Activated naive CD4-positive, alpha-beta T cell treated with anti-CD3 and anti-CD28 coated beads for 36 hours (primary cell): Measurements from ENCODE around the gene GRK5. TPM values are rescaled to one million over a fixed set of nuclear protein-coding genes. Genes with fewer than 3 reads are reported as not detected.

Experiments
- CTCF ChIA-PET: fragments of 350-600 bp; sonication (Branson Sonifier 250); formaldehyde crosslinking; loops from one replicate; lab custom pipeline; 2021; ENCODE audit warnings: antibody characterized with exemption; lab: Charles Lee
- DNase-seq: peaks from one replicate; pipeline ENCODE4 v3.0.0-alpha.2; 2020
- H3K27ac Mint-ChIP-seq: one replicate; pipeline ENCODE4 v1.8.0; 2021; ENCODE audit warnings: mild to moderate bottlenecking, mixed read lengths
- H3K27me3 Mint-ChIP-seq: one replicate; pipeline ENCODE4 v1.8.0; 2021; ENCODE audit warnings: low read depth, mixed read lengths
- H3K36me3 Mint-ChIP-seq: one replicate; pipeline ENCODE4 v1.8.0; 2021; ENCODE audit warnings: low read depth, mixed read lengths
- H3K4me1 Mint-ChIP-seq: one replicate; pipeline ENCODE4 v1.8.0; 2021; ENCODE audit warnings: low read depth, mixed read lengths
- H3K4me3 Mint-ChIP-seq: one replicate; pipeline ENCODE4 v1.8.0; 2021; ENCODE audit warnings: mild to moderate bottlenecking, moderate library complexity, mixed read lengths
- H3K9me3 Mint-ChIP-seq: one replicate; pipeline ENCODE4 v1.8.0; 2021; ENCODE audit warnings: mixed read lengths
- intact Hi-C: fragments of 100-400 bp; cut with micrococcal nuclease; formaldehyde crosslinking; loops from one replicate; pipeline ENCODE4 v1.15.1; 2023
- total RNA-seq, 2 experiments: library from RNA; stranded (reverse); gene quantifications; one replicate each; pipeline ENCODE4 v1.2.3, GENCODE V29; 2021

GRK5 gene
- total RNA-seq, 2 experiments from 2014 or later, result 27.1 to 29.7 TPM

- Mint-ChIP-seq H3K27ac (no peak overlapping the region), H3K4me1 (peaks cover 19% of the 10 kb centered on the region), H3K27me3 (no peaks in the 10 kb centered on the region)
These were observed 6.1 kb upstream of the GRK5 start for GRCh38 chr10:119201233-119201632.

GRCh38 chr10:119203006-119203405, 4.4 kb upstream of the GRK5 start:
- CTCF ChIA-PET, result interaction anchor here (0.6 to 2.4 kb wide), 9 partner anchors 8 to 347 kb away, joined by 3 to 11 read pairs (median 6); no protein-coding TSS in a partner anchor
- Mint-ChIP-seq H3K27me3 (no peaks in the 10 kb centered on the region), H3K36me3 (no peaks in the 10 kb centered on the region), H3K9me3 (no peaks in the 10 kb centered on the region), H3K27ac (no peak overlapping the region), H3K4me3 (no peak overlapping the region), H3K4me1 (peaks cover 19% of the 10 kb centered on the region)
- intact Hi-C loops, result no loop called here
- DNase-seq, result no peak

More at GRCh38 chr10:119201233-119201632, 6.1 kb upstream of the GRK5 start:
- no peaks in the 10 kb centered on the region for H3K36me3 Mint-ChIP-seq
- H3K9me3 Mint-ChIP-seq, result no peaks in the 10 kb centered on the region
- intact Hi-C loops, result no loop called here
- CTCF ChIA-PET, result interaction anchor here (1.0 to 3.7 kb wide), 7 partner anchors 9 to 407 kb away, joined by 3 to 67 read pairs (median 4); no protein-coding TSS in a partner anchor
- no peak for DNase-seq
- H3K4me3 Mint-ChIP-seq, result no peak overlapping the region

GRCh38 chr10:119205894-119206602, 1.3 kb upstream of the GRK5 start:
- Mint-ChIP-seq H3K36me3 (no peaks in the 10 kb centered on the region), H3K9me3 (no peaks in the 10 kb centered on the region), H3K27me3 (no peaks in the 10 kb centered on the region), H3K4me3 (peak overlapping the region; percentile 85), H3K27ac (peak overlapping the region; percentile 90), H3K4me1 (peaks cover 22% of the 10 kb centered on the region)
- CTCF ChIA-PET, result interaction anchor here (0.5 to 3.3 kb wide), 30 partner anchors 8 to 396 kb away, joined by 3 to 32 read pairs (median 4); partner anchors contain the start of gene SFXN4
- intact Hi-C loops, result loop anchor here (1.0 to 5.0 kb wide), 2 partner anchors 211 to 496 kb away; no protein-coding TSS in a partner anchor
- peak; percentile 55 for DNase-seq

- Mint-ChIP-seq H3K27ac (peak overlapping the region; percentile 90), H3K27me3 (no peaks in the 10 kb centered on the region), H3K9me3 (no peaks in the 10 kb centered on the region), H3K36me3 (no peaks in the 10 kb centered on the region), H3K4me3 (peak overlapping the region; percentile 85), H3K4me1 (peaks cover 29% of the 10 kb centered on the region)
- DNase-seq, result peak; percentile 62
- CTCF ChIA-PET, result interaction anchor here (0.5 to 3.3 kb wide), 37 partner anchors 8 to 395 kb away, joined by 3 to 32 read pairs (median 4); partner anchors contain the start of gene SFXN4
- intact Hi-C loops, result loop anchor here (1.0 to 5.0 kb wide), 5 partner anchors 211 to 496 kb away; no protein-coding TSS in a partner anchor
These were observed 587 bp upstream of the GRK5 start for GRCh38 chr10:119206603-119207365.

GRCh38 chr10:119207713-119208552, 562 bp downstream of the GRK5 start:
- CTCF ChIA-PET, result interaction anchor here (0.6 to 3.3 kb wide), 26 partner anchors 9 to 264 kb away, joined by 3 to 32 read pairs (median 6); no protein-coding TSS in a partner anchor
- peak overlapping the region; percentile 85 for H3K27ac Mint-ChIP-seq
- peak; percentile 65 for DNase-seq
- H3K36me3 Mint-ChIP-seq, result peaks cover 4% of the 10 kb centered on the region
- no peaks in the 10 kb centered on the region for H3K9me3 Mint-ChIP-seq
- H3K4me3 Mint-ChIP-seq, result peak overlapping the region; percentile 85
- no peaks in the 10 kb centered on the region for H3K27me3 Mint-ChIP-seq
- intact Hi-C loops, result loop anchor here (1.0 to 5.0 kb wide), 15 partner anchors 25 to 494 kb away; partner anchors contain the start of gene PRDX3
- H3K4me1 Mint-ChIP-seq, result peaks cover 40% of the 10 kb centered on the region

- H3K27ac Mint-ChIP-seq, result peak overlapping the region; percentile 85
- CTCF ChIA-PET, result interaction anchor here (0.6 to 3.3 kb wide), 18 partner anchors 10 to 236 kb away, joined by 3 to 31 read pairs (median 4); no protein-coding TSS in a partner anchor
- no peaks in the 10 kb centered on the region for H3K27me3 Mint-ChIP-seq
- H3K4me3 Mint-ChIP-seq, result peak overlapping the region; percentile 85
- intact Hi-C loops, result loop anchor here (1.0 to 5.0 kb wide), 12 partner anchors 24 to 494 kb away; partner anchors contain the start of gene PRDX3
- peak; percentile 36 for DNase-seq
- peaks cover 4% of the 10 kb centered on the region for H3K36me3 Mint-ChIP-seq
- no peaks in the 10 kb centered on the region for H3K9me3 Mint-ChIP-seq
- H3K4me1 Mint-ChIP-seq, result peaks cover 44% of the 10 kb centered on the region
These were observed 1.2 kb downstream of the GRK5 start for GRCh38 chr10:119208553-119208940.

- Mint-ChIP-seq H3K27ac (peak overlapping the region; percentile 85), H3K4me3 (peak overlapping the region; percentile 85), H3K27me3 (no peaks in the 10 kb centered on the region), H3K4me1 (peaks cover 50% of the 10 kb centered on the region), H3K36me3 (peaks cover 5% of the 10 kb centered on the region), H3K9me3 (no peaks in the 10 kb centered on the region)
- intact Hi-C loops, result loop anchor here (1.0 to 5.0 kb wide), 6 partner anchors 12 to 493 kb away; no protein-coding TSS in a partner anchor
- CTCF ChIA-PET, result interaction anchor here (0.6 to 3.3 kb wide), 27 partner anchors 9 to 235 kb away, joined by 3 to 31 read pairs (median 4); no protein-coding TSS in a partner anchor
- DNase-seq, result peak; percentile 72
These were observed 1.8 kb downstream of the GRK5 start for GRCh38 chr10:119209035-119209735.

- H3K4me3 Mint-ChIP-seq, result peak overlapping the region; percentile 85
- no peak for DNase-seq
- H3K36me3 Mint-ChIP-seq, result peaks cover 6% of the 10 kb centered on the region
- peak overlapping the region; percentile 85 for H3K27ac Mint-ChIP-seq
- no peaks in the 10 kb centered on the region for H3K9me3 Mint-ChIP-seq
- CTCF ChIA-PET, result interaction anchor here (0.7 to 2.8 kb wide), 21 partner anchors 8 to 212 kb away, joined by 3 to 13 read pairs (median 4); no protein-coding TSS in a partner anchor
- peaks cover 55% of the 10 kb centered on the region for H3K4me1 Mint-ChIP-seq
- no peaks in the 10 kb centered on the region for H3K27me3 Mint-ChIP-seq
- intact Hi-C loops, result loop anchor here (1.0 to 5.0 kb wide), 6 partner anchors 11 to 492 kb away; no protein-coding TSS in a partner anchor
These were observed 2.5 kb downstream of the GRK5 start for GRCh38 chr10:119209736-119210355.

GRCh38 chr10:119210633-119211032, 3.3 kb downstream of the GRK5 start:
- Mint-ChIP-seq H3K4me3 (no peak overlapping the region), H3K9me3 (no peaks in the 10 kb centered on the region), H3K36me3 (peaks cover 7% of the 10 kb centered on the region), H3K27ac (peak overlapping the region; percentile 93), H3K4me1 (peaks cover 55% of the 10 kb centered on the region), H3K27me3 (no peaks in the 10 kb centered on the region)
- DNase-seq, result no peak
- intact Hi-C loops, result no loop called here
- CTCF ChIA-PET, result interaction anchor here (0.8 to 2.3 kb wide), 9 partner anchors 39 to 235 kb away, joined by 3 to 11 read pairs (median 4); no protein-coding TSS in a partner anchor

- CTCF ChIA-PET, result interaction anchor here (0.7 to 2.3 kb wide), 9 partner anchors 13 to 234 kb away, joined by 3 to 11 read pairs (median 4); no protein-coding TSS in a partner anchor
- Mint-ChIP-seq H3K27me3 (no peaks in the 10 kb centered on the region), H3K9me3 (no peaks in the 10 kb centered on the region), H3K27ac (peak overlapping the region; percentile 93), H3K36me3 (peaks cover 8% of the 10 kb centered on the region), H3K4me3 (peak overlapping the region; percentile 65), H3K4me1 (peaks cover 51% of the 10 kb centered on the region)
- DNase-seq, result no peak
- intact Hi-C loops, result no loop called here
These were observed 3.8 kb downstream of the GRK5 start for GRCh38 chr10:119211176-119211575.
